Stimulated activated CD8-positive, alpha-beta memory T cell treated with anti-CD3 and anti-CD28 coated beads, Interleukin-2, amount 100 ng/mL, for 1 hour (primary cell): Measurements from ENCODE around the gene NIF3L1.
A peak's percentile ranks its signal among the peaks of the same experiment; 100 is the strongest.
"Not testable (repeated sequence)": the region's sequence is repeated elsewhere in the genome, so short reads cannot be mapped to it uniquely, and the experiment has no call there.

Experiments used
- DNase-seq, 2 donors: peaks; one replicate each; pipeline ENCODE4 v3.0.0-alpha.2; 2020; ENCODE audit warnings: low read depth in 2 of 2

The NIF3L1 gene

DNA sequence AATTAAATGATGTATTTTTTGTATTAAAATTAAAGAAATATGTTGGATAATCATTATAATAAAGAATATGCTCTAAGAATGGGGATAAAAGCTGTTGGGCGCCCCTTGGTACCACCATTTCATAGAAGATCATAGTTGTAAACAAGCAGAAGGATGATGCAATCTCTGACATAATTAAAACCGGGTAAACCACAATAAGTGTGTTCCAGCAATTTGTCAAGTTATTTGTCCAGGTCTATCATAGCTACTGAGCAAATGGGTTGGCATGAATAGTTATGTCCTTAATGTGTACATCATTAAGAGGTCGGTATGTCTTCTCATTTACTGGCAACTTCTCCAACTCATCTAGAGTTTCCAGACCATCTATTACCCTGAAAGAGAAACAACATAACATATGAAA, 18.0 kb upstream of the NIF3L1 start:
- DNase-seq = no peak

GRCh38 chr2:200873560-200873959, 15.6 kb upstream of the NIF3L1 start:
- no peak for DNase-seq

DNA sequence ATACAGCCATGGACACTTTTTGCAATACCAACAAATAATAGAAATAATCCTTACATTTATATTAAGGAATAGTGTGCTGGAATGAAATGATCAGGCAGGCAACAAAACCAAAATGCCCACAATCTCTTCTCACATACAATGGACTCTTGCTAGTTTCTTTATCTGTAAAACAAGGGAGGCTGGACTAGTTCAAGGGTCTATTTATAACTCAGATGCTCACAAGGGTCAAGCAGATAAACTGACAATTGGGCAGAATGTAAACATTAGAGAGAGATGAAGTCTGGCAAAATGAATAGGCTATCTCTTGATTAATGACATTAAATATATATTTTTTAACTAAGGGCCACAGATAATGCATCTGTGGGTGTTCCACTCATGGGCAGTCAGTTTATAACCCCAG, 11.7 kb upstream of the NIF3L1 start:
- DNase-seq = no peak

- no peak for DNase-seq
These were observed 10.8 kb upstream of the NIF3L1 start for GRCh38 chr2:200878289-200878880.

DNA sequence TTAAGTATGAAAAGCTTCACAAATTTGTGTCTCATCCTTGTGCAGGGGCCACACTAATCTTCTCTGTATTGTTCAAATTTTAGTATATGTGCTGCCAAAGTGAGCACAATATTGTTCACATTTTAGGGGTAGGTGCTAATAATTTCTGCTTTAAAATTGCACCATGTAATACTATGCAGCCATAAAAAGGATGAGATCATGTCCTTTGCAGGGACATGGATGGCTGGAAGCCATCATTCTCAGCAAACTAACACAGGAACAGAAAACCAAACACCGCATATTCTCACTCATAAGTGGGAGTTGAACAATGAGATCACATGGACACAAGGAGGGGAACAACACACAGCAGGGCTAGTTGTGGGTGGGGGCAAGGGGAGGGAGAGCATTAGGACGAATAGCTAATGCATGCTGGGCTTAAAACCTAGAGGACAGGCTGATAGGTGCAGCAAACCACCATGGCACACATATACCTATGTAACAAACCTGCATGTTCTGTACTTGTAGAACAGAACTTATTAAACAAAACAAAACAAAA, 7.4 kb upstream of the NIF3L1 start:
- not testable (repeated sequence) for DNase-seq

GRCh38 chr2:200899482-200899881, 10.3 kb downstream of the NIF3L1 start:
- no peak for DNase-seq

- peak; percentile 37 to 53 for DNase-seq
These were observed 12.4 kb downstream of the NIF3L1 start for GRCh38 chr2:200901459-200902072.

DNA sequence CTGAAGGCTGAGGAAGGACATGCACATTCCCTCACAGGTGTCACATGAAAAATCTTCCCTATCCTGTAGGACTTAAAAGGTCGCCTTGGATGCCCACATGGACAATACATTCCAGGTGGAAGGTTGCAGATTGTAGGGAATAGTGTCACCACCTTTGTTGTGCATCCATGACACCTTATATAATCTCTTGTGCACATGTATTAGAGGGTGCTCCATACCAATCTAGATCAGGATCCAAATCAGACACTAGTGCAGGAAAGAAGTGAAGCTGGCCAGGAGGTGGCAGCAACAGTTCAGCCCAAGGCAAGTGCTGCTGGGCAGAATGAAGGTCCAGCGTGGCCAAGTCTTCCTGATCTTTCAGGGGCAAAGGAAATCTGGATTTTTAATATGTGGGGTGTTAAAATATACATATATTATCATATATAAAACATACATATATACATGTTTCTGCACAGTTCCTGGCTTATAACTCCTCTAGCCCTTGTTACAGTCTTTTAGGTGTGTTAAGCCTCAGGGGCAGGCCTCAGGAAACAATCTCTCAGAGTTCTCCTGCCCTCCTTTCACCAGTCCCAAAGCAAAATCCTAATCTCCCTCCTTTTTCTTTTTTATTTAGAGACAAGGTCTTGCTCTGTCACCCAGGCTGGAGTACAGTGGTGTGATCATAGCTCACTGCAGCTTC, 16.6 kb downstream of the NIF3L1 start:
- peak in 1 of 2 donors; percentile 9 for DNase-seq

- DNase-seq = no peak
These were observed 20.8 kb downstream of the NIF3L1 start for GRCh38 chr2:200909958-200910357.

DNA sequence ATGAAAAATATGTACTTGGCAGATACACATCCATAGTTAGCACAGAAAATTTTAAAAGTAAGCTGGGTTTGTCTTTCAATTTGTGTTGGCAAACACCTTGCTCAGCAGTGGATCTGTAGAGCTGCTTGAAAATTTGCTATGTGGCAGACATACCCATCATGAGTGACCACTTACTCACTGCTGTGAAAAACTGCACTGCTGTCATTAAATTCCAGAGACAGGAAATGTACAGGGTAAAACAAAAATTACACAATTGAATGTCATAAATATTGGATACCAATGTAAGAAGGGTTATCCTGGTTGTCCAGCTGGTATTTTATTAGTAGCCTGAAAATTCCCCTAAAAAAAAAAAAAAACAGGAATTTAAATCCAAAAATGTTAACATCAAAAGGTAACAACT, 24.5 kb downstream of the NIF3L1 start:
- DNase-seq = no peak

DNA sequence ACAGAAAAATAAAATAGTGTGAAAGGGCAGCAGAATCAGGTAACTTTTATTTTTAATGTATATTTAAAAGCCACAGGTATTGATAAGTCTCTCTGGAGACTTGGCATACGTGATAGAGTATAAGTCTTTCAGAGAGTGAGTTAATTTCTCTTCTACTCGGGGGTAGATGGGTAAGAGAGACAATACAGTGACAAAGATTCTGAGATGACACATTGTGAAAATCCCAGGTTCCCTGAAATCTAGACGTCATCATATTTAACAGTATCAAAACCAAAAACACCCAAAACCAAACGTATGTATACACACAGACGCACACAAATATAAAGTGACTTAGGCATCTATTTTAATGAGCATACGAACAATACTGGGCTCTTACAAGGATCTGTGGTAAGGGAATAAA, 33.3 kb downstream of the NIF3L1 start:
- no peak for DNase-seq

GRCh38 chr2:200929334-200930249, 40.4 kb downstream of the NIF3L1 start:
- no peak for DNase-seq

DNA sequence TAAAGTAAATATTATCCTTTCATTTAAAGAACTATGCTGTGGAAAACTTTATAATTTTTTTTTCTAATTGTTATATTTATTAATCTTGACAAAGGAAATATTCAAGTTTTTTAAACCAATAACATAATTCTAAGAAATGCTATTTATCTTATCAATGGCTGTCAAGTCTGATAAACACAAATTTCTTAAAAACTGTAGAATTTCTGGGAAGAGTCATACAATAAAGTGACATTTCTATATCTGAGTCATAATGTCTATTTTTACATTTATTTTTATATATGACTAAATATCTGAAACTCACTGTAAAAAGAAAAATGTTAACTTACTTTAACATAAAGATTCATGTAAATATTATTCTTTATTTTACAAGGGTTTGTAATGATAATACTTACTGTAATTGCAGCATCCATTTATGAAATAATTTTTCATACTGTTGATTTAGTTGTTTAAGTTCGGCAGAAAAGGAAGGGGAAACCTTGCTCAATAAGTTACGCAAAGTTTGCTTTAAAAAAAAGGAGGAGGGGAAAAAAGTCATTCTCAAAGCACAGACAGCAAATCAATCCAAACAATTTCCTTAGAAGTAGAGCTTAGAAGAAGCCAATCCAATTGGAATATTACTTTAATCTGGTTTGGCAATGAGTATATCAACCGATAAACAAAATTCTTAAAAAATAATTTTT, 41.9 kb downstream of the NIF3L1 start:
- DNase-seq = no peak

DNA sequence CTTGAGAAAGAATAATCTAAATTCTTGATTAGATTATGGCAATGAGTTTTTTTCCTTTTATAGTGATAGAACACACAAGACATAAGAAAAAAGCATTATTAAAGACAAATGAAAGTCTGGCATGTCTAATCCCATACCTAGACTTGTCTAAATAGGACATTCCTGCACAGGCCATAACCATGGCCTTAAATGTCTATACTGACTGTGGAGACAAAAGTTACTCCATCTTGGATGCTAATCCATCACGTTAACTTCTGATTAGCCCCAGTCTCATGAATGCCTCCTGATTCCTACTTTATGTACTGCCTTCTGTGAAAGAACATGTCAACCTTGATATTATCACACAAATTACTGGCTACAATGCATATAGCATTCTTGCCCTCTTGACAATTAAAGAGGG, 50.7 kb downstream of the NIF3L1 start:
- no peak for DNase-seq

DNA sequence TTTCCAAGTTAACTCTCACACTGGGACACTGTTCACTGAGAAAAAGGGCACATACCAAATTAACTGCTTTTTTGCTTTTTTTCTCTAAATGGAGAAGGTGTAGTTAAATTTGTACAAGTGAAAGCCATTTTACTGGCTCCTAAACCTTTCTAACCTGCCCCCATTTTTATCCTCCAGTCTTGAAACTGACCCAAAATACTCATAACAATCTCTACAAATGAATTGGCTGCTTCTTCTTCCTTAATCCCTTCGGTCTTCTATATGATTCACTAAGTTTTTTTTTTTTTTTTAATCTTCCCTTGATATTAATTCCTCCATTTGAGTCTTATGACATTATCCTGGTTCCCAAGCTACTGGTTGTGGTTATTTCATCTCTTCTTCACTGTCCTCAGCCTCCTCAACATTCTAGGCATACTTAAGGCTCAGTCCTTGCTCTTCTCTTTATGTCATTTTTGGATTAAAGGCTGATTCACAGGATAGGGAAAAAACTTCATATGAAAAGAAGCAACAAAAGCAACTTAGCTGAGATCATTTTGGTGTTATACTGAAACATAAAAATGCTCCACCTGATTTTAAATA, 54.4 kb downstream of the NIF3L1 start:
- DNase-seq = no peak

DNA sequence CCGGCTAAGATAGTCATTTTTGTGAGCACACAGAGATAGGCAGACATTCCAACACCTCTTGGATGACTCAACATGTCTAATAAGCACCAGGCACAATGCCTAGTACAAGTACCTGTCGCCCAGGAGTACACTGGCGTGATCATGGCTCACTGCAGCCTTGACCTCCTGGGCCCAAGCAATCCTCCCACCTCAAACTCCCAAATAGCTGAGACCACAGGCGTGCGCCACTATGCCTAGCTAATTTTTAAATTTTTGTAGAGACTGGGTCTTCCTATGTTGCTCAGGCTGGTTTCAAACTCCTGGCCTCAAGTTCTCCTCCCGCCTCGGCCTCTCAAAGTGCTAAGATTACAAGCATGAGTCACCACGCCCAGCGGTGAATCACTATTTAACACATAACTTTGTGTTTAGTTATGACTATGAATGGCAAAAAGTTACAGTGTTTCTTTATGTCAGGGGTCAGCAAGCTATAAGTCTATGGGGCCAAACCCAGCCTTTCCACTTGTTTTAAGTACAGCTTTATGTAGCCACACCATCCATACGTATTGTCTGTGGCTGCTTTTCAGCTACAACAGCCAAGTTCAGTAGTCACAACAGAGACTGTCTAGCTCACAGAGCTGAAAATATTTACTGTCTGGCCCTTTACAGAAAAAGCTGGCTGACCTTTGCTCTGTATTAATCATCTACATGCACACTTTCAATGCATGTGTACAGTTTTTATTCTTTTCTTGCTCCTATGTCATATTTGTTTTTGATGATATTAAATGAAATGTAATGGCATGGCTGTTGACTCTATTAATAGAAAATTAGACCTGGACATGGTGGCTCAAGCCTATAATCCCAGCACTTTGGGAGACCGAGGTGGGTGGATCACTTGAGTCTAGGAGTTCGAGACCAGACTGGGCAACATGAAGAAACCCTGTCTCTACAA, 55.6 kb downstream of the NIF3L1 start:
- DNase-seq = no peak

DNA sequence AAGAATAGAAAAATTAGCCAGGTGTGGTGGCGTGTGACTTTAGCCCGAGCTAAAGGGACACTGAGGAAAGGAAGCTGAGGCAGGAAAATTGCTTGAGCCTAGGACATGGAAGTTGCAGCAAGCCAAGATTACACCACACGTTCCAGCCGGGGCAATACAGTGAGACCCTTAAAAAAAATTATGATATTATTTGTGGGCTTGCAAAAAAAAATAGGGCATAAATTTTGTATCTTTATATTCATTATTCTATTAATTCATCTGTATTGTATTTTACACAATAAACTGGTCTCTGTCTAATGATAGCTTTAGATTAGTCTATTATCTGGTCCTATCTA, 56.2 kb downstream of the NIF3L1 start:
- no peak for DNase-seq

- no peak for DNase-seq
These were observed 61.2 kb downstream of the NIF3L1 start for GRCh38 chr2:200950378-200950777.
